GM23338 (cell line): Measurements from ENCODE around the gene WWOX. TPM values are rescaled to one million over a fixed set of nuclear protein-coding genes. Genes with fewer than 3 reads are reported as not detected.

ENCODE experiments used
- ATAC-seq: fragments of 200-7000 bp; cut with Tn5 transposase; 3 replicates; pipeline ENCODE4 v1.9.1; 2020
- DNase-seq: peaks from one replicate; pipeline ENCODE4 v3.0.0-alpha.2; 2015; ENCODE audit warnings: low spot score
- H2AFZ ChIP-seq: fragments of 200-600 bp; sonication (generic); 2 replicates; pipeline ENCODE4 v1.8.0; 2016; ENCODE audit warnings: antibody characterized with exemption, mild to moderate bottlenecking, moderate library complexity
- H3F3A ChIP-seq: fragments of 200-600 bp; sonication (generic); replicated peaks from 2 replicates; pipeline ENCODE4 v1.8.0; 2017; ENCODE audit warnings: antibody characterized with exemption, mixed run types, low read depth
- H3K27ac ChIP-seq: fragments of 200-600 bp; sonication (generic); 2 replicates; pipeline ENCODE4 v1.6.1; 2016; ENCODE audit warnings: low read depth
- H3K27me3 ChIP-seq: fragments of 200-600 bp; sonication (generic); 2 replicates; pipeline ENCODE4 v1.8.0; 2016; ENCODE audit warnings: mild to moderate bottlenecking, mixed run types, moderate library complexity; ENCODE audit not compliant: insufficient read depth
- H3K36me3 ChIP-seq: fragments of 200-600 bp; sonication (generic); 2 replicates; pipeline ENCODE4 v1.8.0; 2016; ENCODE audit warnings: mild to moderate bottlenecking; ENCODE audit not compliant: insufficient read depth
- H3K4me1 ChIP-seq: fragments of 200-600 bp; sonication (generic); 2 replicates; pipeline ENCODE4 v1.8.0; 2016; ENCODE audit warnings: mild to moderate bottlenecking, moderate library complexity; ENCODE audit not compliant: insufficient read depth
- H3K4me2 ChIP-seq: fragments of 200-600 bp; sonication (generic); 2 replicates; pipeline ENCODE4 v1.7.1; 2017; ENCODE audit warnings: mixed run types
- H3K4me3 ChIP-seq: fragments of 200-600 bp; sonication (generic); 2 replicates; pipeline ENCODE4 v1.6.1; 2016; ENCODE audit warnings: mixed run types
- H3K79me2 ChIP-seq: fragments of 200-600 bp; sonication (generic); replicated peaks from 2 replicates; pipeline ENCODE4 v1.8.0; 2017; ENCODE audit warnings: mild to moderate bottlenecking; ENCODE audit not compliant: insufficient read depth
- H3K9me2 ChIP-seq: fragments of 200-600 bp; sonication (generic); 2 replicates; pipeline ENCODE4 v1.8.0; 2017; ENCODE audit not compliant: insufficient read depth
- H4K20me1 ChIP-seq: fragments of 200-600 bp; sonication (generic); replicated peaks from 2 replicates; pipeline ENCODE4 v1.8.0; 2017; ENCODE audit warnings: mild to moderate bottlenecking; ENCODE audit not compliant: insufficient read depth
- H3K27ac Mint-ChIP-seq: 2 replicates; pipeline ENCODE4 v1.8.0; 2020; ENCODE audit warnings: inconsistent platforms, mild to moderate bottlenecking, moderate library complexity, mixed read lengths
- H3K27me3 Mint-ChIP-seq: 3 replicates; pipeline ENCODE4 v1.8.0; 2022; ENCODE audit warnings: low read depth, mild to moderate bottlenecking, moderate library complexity, mixed read lengths, inconsistent platforms; ENCODE audit not compliant: insufficient read depth, poor library complexity
- H3K36me3 Mint-ChIP-seq: 3 replicates; pipeline ENCODE4 v1.8.0; 2021; ENCODE audit warnings: low read depth, mild to moderate bottlenecking, inconsistent platforms, moderate library complexity, mixed read lengths
- H3K4me1 Mint-ChIP-seq: 3 replicates; pipeline ENCODE4 v1.8.0; 2020; ENCODE audit warnings: mild to moderate bottlenecking, inconsistent platforms, mixed read lengths
- H3K4me3 Mint-ChIP-seq: 3 replicates; pipeline ENCODE4 v1.8.0; 2021; ENCODE audit warnings: moderate library complexity, mild to moderate bottlenecking, inconsistent platforms, mixed read lengths
- H3K9me3 Mint-ChIP-seq: 3 replicates; pipeline ENCODE4 v1.8.0; 2020; ENCODE audit warnings: moderate library complexity, mild to moderate bottlenecking, inconsistent platforms, mixed read lengths
- CREB1 ChIP-seq: fragments of 250-450 bp; sonication (Bioruptor Pico); IDR thresholded peaks from 2 replicates; pipeline ENCODE4 v1.5.0; 2020; ENCODE audit warnings: low read depth, mild to moderate bottlenecking, moderate library complexity
- EZH2 ChIP-seq: fragments of 200-600 bp; sonication (generic); IDR thresholded peaks from one replicate; pipeline ENCODE4 v1.8.0; 2017; ENCODE audit warnings: antibody characterized with exemption, mild to moderate bottlenecking, low read depth; ENCODE audit not compliant: unreplicated experiment
- EZH2phosphoT487 ChIP-seq: fragments of 200-600 bp; sonication (generic); IDR thresholded peaks from one replicate; pipeline ENCODE4 v1.8.1; 2018; ENCODE audit warnings: antibody characterized with exemption; ENCODE audit not compliant: unreplicated experiment
- STAT1 ChIP-seq: IDR thresholded peaks from one replicate; pipeline ENCODE4 v1.6.1; 2016; ENCODE audit warnings: antibody characterized with exemption; ENCODE audit not compliant: unreplicated experiment
- ZNF114 ChIP-seq: fragments of 250-450 bp; sonication (Bioruptor Pico); IDR thresholded peaks from 2 replicates; pipeline ENCODE4 v1.5.0; 2020; ENCODE audit warnings: mild to moderate bottlenecking, moderate library complexity
- ZNF331 ChIP-seq: fragments of 250-450 bp; sonication (Bioruptor Pico); IDR thresholded peaks from 2 replicates; pipeline ENCODE4 v1.5.0; 2020; ENCODE audit warnings: low read depth, mild to moderate bottlenecking, moderate library complexity
- polyA plus RNA-seq: library from polyadenylated mRNA; unstranded; fragments of >200 nt; fragmentation: Nextera tagmentation; extraction: Ambion mirVana; gene quantifications from 2 replicates; pipeline ENCODE4 v1.2.1, GENCODE V29; 2016
- total RNA-seq: library from RNA; depleted of rRNA; stranded (reverse); fragments of >200 nt; shearing (Covaris generic); gene quantifications from 2 replicates; pipeline ENCODE4 v1.2.3, GENCODE V29; 2014
- TF ChIP-seq, protein P1 (sequence below): IDR thresholded peaks from one replicate; pipeline ENCODE4 v1.6.1; 2018; ENCODE audit warnings: antibody characterized with exemption; ENCODE audit not compliant: unreplicated experiment

The WWOX gene
- total and polyA plus RNA-seq, 2 experiments from 2014 or later = 10.0 to 19.3 TPM

DNA sequence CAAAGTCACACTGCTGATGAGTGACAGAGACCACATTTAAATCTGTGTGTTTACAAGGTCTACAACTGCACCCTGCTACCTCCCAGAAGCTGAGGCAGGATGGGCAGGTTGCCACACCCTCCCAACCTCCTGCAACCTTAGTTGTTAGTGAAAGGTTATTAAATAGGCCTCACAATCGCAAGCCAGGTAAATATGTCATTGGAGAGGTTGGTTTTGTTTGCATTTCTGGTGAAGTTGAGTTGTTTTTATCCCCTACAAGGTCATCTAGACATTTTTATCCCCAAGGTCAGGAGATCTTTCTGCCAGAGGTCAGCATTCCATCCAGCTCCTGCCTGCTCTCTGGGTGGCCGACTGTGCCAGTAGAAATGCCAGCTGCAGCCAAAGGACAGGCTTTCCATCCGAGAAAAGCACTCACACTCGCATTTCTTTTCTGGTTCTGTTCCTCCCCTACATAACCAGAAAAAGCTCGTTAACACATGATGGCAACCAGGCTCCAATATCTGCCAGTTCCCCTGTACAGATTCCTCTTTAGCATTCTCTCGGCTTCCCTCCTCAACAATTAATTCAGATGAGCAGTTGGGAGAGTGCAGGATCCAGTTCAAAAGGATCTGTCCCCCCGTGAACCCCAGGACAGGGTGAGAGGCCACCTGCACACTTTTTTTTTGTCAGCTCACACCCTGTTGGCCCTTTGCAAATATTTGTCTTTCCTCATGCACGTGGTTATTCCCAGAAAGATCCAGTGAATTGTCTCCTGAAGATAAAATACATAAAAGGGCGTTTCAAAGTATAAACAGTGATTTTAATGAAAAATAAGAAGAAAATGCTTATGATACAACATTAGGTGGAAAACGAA lies 938.3 kb downstream of the WWOX start:
- ATAC-seq (no peak), DNase-seq (no peak)
- H3K27ac ChIP-seq = no peak overlapping the region
- H3K36me3 Mint-ChIP-seq = peaks cover 3% of the 10 kb centered on the region; the same call in 1 of the 3 replicates
- no peak overlapping the region for H3K4me3 Mint-ChIP-seq
- H4K20me1 ChIP-seq = no peaks in the 10 kb centered on the region
- no peak overlapping the region for H3K4me3 ChIP-seq
- H2AFZ ChIP-seq = no peak overlapping the region
- H3K36me3 ChIP-seq = no peaks in the 10 kb centered on the region
- no peaks in the 10 kb centered on the region for H3K9me2 ChIP-seq
- TF ChIP-seq, protein P1, sequence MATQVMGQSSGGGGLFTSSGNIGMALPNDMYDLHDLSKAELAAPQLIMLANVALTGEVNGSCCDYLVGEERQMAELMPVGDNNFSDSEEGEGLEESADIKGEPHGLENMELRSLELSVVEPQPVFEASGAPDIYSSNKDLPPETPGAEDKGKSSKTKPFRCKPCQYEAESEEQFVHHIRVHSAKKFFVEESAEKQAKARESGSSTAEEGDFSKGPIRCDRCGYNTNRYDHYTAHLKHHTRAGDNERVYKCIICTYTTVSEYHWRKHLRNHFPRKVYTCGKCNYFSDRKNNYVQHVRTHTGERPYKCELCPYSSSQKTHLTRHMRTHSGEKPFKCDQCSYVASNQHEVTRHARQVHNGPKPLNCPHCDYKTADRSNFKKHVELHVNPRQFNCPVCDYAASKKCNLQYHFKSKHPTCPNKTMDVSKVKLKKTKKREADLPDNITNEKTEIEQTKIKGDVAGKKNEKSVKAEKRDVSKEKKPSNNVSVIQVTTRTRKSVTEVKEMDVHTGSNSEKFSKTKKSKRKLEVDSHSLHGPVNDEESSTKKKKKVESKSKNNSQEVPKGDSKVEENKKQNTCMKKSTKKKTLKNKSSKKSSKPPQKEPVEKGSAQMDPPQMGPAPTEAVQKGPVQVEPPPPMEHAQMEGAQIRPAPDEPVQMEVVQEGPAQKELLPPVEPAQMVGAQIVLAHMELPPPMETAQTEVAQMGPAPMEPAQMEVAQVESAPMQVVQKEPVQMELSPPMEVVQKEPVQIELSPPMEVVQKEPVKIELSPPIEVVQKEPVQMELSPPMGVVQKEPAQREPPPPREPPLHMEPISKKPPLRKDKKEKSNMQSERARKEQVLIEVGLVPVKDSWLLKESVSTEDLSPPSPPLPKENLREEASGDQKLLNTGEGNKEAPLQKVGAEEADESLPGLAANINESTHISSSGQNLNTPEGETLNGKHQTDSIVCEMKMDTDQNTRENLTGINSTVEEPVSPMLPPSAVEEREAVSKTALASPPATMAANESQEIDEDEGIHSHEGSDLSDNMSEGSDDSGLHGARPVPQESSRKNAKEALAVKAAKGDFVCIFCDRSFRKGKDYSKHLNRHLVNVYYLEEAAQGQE = no peak
- no peak for TF ChIP-seq ZNF114 (CRISPR knock-in tag)
- no peak for TF ChIP-seq CREB1 (CRISPR knock-in tag)
- no peak for TF ChIP-seq EZH2
- TF ChIP-seq ZNF331 (CRISPR knock-in tag) = no peak
- no peaks in the 10 kb centered on the region for H3K4me1 ChIP-seq
- H3K4me1 Mint-ChIP-seq = no peaks in the 10 kb centered on the region
- peaks cover 8% of the 10 kb centered on the region; the same call in 2 of the 3 replicates for H3K9me3 Mint-ChIP-seq
- no peaks in the 10 kb centered on the region for H3K27me3 Mint-ChIP-seq
- no peaks in the 10 kb centered on the region for H3F3A ChIP-seq
- no peak overlapping the region for H3K4me2 ChIP-seq
- no peak overlapping the region for H3K27ac Mint-ChIP-seq
- H3K79me2 ChIP-seq = no peaks in the 10 kb centered on the region
- H3K27me3 ChIP-seq = no peaks in the 10 kb centered on the region

GRCh38 chr16:79041206-79041605 lies 941.8 kb downstream of the WWOX start:
- H3K79me2 ChIP-seq = no peaks in the 10 kb centered on the region
- Mint-ChIP-seq H3K36me3 (no peaks in the 10 kb centered on the region), H3K9me3 (no peaks in the 10 kb centered on the region), H3K4me3 (no peak overlapping the region), H3K4me1 (no peaks in the 10 kb centered on the region), H3K27ac (no peak overlapping the region), H3K27me3 (no peaks in the 10 kb centered on the region)
- H3F3A ChIP-seq = no peaks in the 10 kb centered on the region
- ATAC-seq (no peak), DNase-seq (no peak)
- no peaks in the 10 kb centered on the region for H4K20me1 ChIP-seq
- H3K36me3 ChIP-seq = no peaks in the 10 kb centered on the region
- H3K27ac ChIP-seq = no peak overlapping the region
- H3K4me1 ChIP-seq = no peaks in the 10 kb centered on the region
- no peak overlapping the region for H2AFZ ChIP-seq
- TF ChIP-seq ZNF114 (CRISPR knock-in tag) (no peak), STAT1 (no peak), EZH2phosphoT487 (no peak), EZH2 (no peak), ZNF331 (CRISPR knock-in tag) (no peak)
- TF ChIP-seq, protein P1 = no peak
- no peaks in the 10 kb centered on the region for H3K27me3 ChIP-seq
- H3K4me3 ChIP-seq = no peak overlapping the region
- no peaks in the 10 kb centered on the region for H3K9me2 ChIP-seq
- no peak overlapping the region for H3K4me2 ChIP-seq
